Transverse colon (tissue), 4 donors: ENCODE data around the gene MTHFR. TPM values are rescaled to one million over a fixed set of nuclear protein-coding genes. Genes with fewer than 3 reads are reported as not detected.

Source experiments
- DNase-seq: peaks from one replicate; pipeline ENCODE4 v3.0.0-alpha.2; 2019
- H3K27ac ChIP-seq, 4 donors: fragments of 200-600 bp; sonication (generic); 2 replicates each; pipeline ENCODE4 v1.5.1; 2016 to 2018; ENCODE audit warnings: inconsistent platforms in 4 of 4
- H3K27me3 ChIP-seq: fragments of 200-600 bp; sonication (generic); 2 replicates; pipeline ENCODE4 v1.5.1; 2017; ENCODE audit warnings: inconsistent platforms
- H3K36me3 ChIP-seq, 4 donors: fragments of 200-600 bp; sonication (generic); 2 replicates each; pipeline ENCODE4 v1.5.1; 2017 to 2019; ENCODE audit warnings: inconsistent platforms in 4 of 4
- H3K4me1 ChIP-seq, 4 donors: fragments of 200-600 bp; sonication (generic); 2 replicates each; pipeline ENCODE4 v1.5.1; 2017 to 2020; ENCODE audit warnings: inconsistent platforms in 4 of 4
- H3K4me3 ChIP-seq, 4 donors: fragments of 200-600 bp; sonication (generic); 1 replicate in 1 of 4; 2 replicates in 3 of 4; pipeline versions ENCODE4 v1.5.1 to v1.6.1; 2017 to 2019; ENCODE audit warnings: inconsistent platforms in 4 of 4
- H3K9me3 ChIP-seq, 2 donors: fragments of 200-600 bp; sonication (generic); 2 replicates each; pipeline ENCODE4 v1.5.1; 2017 to 2019; ENCODE audit warnings: inconsistent platforms in 2 of 2
- EP300 ChIP-seq: sonication (generic); formaldehyde crosslinking; IDR thresholded peaks from one replicate; pipeline ENCODE4 v1.6.1; 2017; ENCODE audit warnings: antibody characterized with exemption, low read depth
- POLR2A ChIP-seq: fragments of 450-650 bp; IDR thresholded peaks from one replicate; pipeline ENCODE4 v1.6.1; 2016; ENCODE audit warnings: antibody characterized with exemption, mild to moderate bottlenecking, moderate library complexity
- POLR2AphosphoS5 ChIP-seq, 3 donors: sonication (generic); formaldehyde crosslinking; IDR thresholded peaks; one replicate each; pipeline ENCODE4 v1.6.1; 2016; ENCODE audit warnings: antibody characterized with exemption in 3 of 3
- WGBS, 2 donors: methylation state at CpG; one replicate each; pipeline ENCODE4 v1.1.5; 2018; ENCODE audit warnings: low coverage in 1 of 2; 5-methylcytosine and 5-hydroxymethylcytosine counted together
- in situ Hi-C, 4 donors: fragments of 200-750 bp; cut with MboI; loops; one replicate each; pipeline versions ENCODE4 v1.15.0 to v1.15.1; 2017; ENCODE audit warnings: low sequenced_read_pairs in 3 of 4, low pct_ligation_motif_present in 1 of 4, low pct_unique_long_range_greater_than_20kb in 1 of 4
- intact Hi-C: fragments of 100-400 bp; cut with DNase I; formaldehyde crosslinking; loops from one replicate; pipeline ENCODE4 v1.15.1; 2023; ENCODE audit warnings: low total_unique reads
- total RNA-seq, 4 donors: library from RNA; depleted of rRNA; stranded (reverse); fragments of >200 nt; gene quantifications; one replicate each; pipeline ENCODE4 v1.1.0, GENCODE V29; 2016
- TF ChIP-seq, protein P1 (sequence below), 5 experiments: fragments of 200-600 bp in 3 of 5; fragments of 450-650 bp in 2 of 5; sonication (generic) in 3 of 5; IDR thresholded peaks; 1 replicate in 2 of 5; 2 replicates in 3 of 5; pipeline ENCODE4 v1.5.1; 2016 to 2017; ENCODE audit warnings: antibody characterized with exemption in 5 of 5, inconsistent platforms in 3 of 5, mild to moderate bottlenecking in 2 of 5, moderate library complexity in 1 of 5

Gene MTHFR
- total RNA-seq, 4 donors from 2014 or later, result 42.8 to 141 (median 48.3) TPM

DNA sequence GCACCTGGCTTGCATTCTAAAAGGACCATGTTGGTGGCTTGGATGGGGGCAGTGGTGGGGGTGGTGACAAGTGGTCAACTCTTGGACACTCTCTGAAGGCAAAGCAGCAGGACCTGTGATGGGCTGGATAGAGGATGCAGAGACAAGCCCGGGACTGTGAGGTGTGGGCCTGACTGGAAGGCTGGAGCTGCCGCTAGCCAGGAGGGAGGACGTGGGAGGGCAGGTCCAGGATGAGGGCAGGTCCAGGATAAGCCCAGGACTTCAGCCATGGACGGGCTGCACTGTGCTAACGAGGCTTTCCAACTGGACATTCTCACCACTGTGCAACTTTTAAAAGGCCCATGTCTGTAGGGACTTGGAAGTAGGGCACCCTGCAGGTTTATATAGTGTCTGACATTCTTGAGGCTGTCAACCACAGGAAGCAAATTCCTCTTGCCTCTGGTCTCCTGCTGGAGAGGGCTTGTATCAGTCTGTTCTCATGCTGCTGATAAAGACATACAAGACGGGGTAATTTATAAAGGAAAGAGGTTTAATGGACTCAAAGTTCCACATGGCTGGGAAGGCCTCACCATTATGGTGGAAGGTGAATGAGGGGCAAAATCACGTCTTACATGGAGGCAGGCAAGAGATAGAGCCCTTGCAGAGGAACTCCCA is 52.1 kb downstream of the MTHFR start:
- Histone ChIP-seq H3K4me3 (no peak overlapping the region), H3K27ac (no peak overlapping the region), H3K36me3 (no peaks in the 10 kb centered on the region), H3K9me3 (no peaks in the 10 kb centered on the region), H3K4me1 (no peaks in the 10 kb centered on the region), H3K27me3 (peaks cover 7% of the 10 kb centered on the region)
- intact Hi-C loops (no loop called here), in situ Hi-C loops (no loop called here)
- no peak for TF ChIP-seq POLR2A
- no peak for TF ChIP-seq POLR2AphosphoS5 (IDR thresholded peaks at IDR 0.05)
- TF ChIP-seq EP300, result no peak
- TF ChIP-seq, protein P1, sequence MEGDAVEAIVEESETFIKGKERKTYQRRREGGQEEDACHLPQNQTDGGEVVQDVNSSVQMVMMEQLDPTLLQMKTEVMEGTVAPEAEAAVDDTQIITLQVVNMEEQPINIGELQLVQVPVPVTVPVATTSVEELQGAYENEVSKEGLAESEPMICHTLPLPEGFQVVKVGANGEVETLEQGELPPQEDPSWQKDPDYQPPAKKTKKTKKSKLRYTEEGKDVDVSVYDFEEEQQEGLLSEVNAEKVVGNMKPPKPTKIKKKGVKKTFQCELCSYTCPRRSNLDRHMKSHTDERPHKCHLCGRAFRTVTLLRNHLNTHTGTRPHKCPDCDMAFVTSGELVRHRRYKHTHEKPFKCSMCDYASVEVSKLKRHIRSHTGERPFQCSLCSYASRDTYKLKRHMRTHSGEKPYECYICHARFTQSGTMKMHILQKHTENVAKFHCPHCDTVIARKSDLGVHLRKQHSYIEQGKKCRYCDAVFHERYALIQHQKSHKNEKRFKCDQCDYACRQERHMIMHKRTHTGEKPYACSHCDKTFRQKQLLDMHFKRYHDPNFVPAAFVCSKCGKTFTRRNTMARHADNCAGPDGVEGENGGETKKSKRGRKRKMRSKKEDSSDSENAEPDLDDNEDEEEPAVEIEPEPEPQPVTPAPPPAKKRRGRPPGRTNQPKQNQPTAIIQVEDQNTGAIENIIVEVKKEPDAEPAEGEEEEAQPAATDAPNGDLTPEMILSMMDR (IDR thresholded peaks at IDR 0.05), result no peak
- no peak for DNase-seq
- 63 to 65% methylated on average over 2 to 7 of the region's 7 CpGs for WGBS, 2 donors

GRCh38 chr1:11752359-11753088 is 53.2 kb downstream of the MTHFR start:
- H3K4me3 ChIP-seq, result no peak overlapping the region
- WGBS, 2 donors, result 25 to 60% methylated on average over 4 to 17 of the region's 17 CpGs
- H3K27ac ChIP-seq, result no peak overlapping the region
- intact Hi-C loops (no loop called here), in situ Hi-C loops (no loop called here)
- DNase-seq, result no peak
- no peaks in the 10 kb centered on the region for H3K9me3 ChIP-seq
- H3K4me1 ChIP-seq, result no peaks in the 10 kb centered on the region
- no peaks in the 10 kb centered on the region for H3K36me3 ChIP-seq
- peaks cover 7% of the 10 kb centered on the region for H3K27me3 ChIP-seq
- TF ChIP-seq EP300, result no peak
- TF ChIP-seq POLR2AphosphoS5 (IDR thresholded peaks at IDR 0.05), result no peak

DNA sequence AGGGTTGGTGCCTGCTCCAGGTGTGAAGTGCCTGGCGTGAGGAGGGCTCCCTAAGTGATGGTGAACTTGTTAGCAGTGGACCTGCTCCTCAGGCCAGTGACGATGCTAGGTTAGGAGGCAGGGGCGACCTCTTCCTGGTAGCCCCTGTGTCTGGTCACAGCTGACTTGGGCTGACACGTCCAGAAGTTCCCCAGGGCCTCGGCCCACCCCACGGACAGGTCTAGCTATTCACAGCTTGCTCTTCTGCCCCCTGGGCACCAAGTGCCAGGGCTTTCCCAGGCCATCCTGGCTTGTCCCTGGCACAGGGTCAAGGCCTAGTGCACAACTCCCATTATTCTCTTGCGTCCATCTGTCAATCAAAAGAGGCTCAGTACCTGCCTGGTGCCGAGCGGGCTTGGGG is 54.7 kb downstream of the MTHFR start:
- intact Hi-C loops, result no loop called here
- no peak for DNase-seq
- H3K27me3 ChIP-seq, result peaks cover 7% of the 10 kb centered on the region

DNA sequence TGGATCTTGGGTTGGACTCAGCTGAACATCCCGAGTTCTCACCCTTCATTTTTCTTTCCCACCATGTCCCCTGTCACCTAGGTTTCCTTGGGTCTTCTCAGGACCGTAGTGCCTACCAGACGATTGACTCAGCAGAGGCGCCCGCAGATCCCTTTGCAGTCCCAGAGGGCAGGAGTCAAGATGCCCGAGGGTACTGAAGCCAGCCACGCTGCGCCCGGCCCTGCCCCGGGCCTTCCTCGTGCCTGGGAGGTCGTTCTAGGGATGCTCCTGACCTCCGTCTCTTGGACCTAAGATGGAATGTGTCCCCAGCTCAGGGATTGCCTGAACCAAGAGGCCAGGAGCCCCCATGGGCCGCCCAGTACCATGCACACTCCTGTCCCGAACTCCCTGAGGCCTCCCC is 55.8 kb downstream of the MTHFR start:
- Histone ChIP-seq H3K4me3 (no peak overlapping the region), H3K27ac (no peak overlapping the region), H3K27me3 (peaks cover 2% of the 10 kb centered on the region), H3K36me3 (peaks cover 0 to 7% (median 0%) of the 10 kb centered on the region in 4 donors), H3K9me3 (no peaks in the 10 kb centered on the region), H3K4me1 (no peaks in the 10 kb centered on the region)
- WGBS, 2 donors, result 95% methylated on average over 15 of the region's 15 CpGs; no CpG with 5 or more reads in 1 of the 2 donors
- in situ Hi-C loops (no loop called here), intact Hi-C loops (no loop called here)
- TF ChIP-seq POLR2A (no peak), POLR2AphosphoS5 (IDR thresholded peaks at IDR 0.05) (no peak), EP300 (no peak)
- TF ChIP-seq, protein P1 (IDR thresholded peaks at IDR 0.05), result no peak
- no peak for DNase-seq

More for the DNA sequence above, 54.7 kb downstream of the MTHFR start:
- no peak overlapping the region for H3K27ac ChIP-seq
- H3K9me3 ChIP-seq, result no peaks in the 10 kb centered on the region
- H3K36me3 ChIP-seq, result peaks cover 0 to 3% (median 0%) of the 10 kb centered on the region in 4 donors
- 91% methylated on average over 7 of the region's 9 CpGs; no CpG with 5 or more reads in 1 of the 2 donors for WGBS, 2 donors
- H3K4me3 ChIP-seq, result no peak overlapping the region
- in situ Hi-C loops, result no loop called here
- no peak for TF ChIP-seq EP300
- TF ChIP-seq POLR2A, result no peak
- TF ChIP-seq POLR2AphosphoS5 (IDR thresholded peaks at IDR 0.05), result no peak
- TF ChIP-seq, protein P1 (IDR thresholded peaks at IDR 0.05), result no peak
- no peaks in the 10 kb centered on the region for H3K4me1 ChIP-seq
